K562 (cell line): ENCODE results near the gene MUC5B.

Experiments
- POLR2A ChIP-seq: fragments of 450-650 bp; conservative IDR thresholded peaks from 2 replicates; pipeline ENCODE4 v1.6.1; 2016
- POLR2AphosphoS5 ChIP-seq: IDR thresholded peaks from 2 replicates; pipeline ENCODE4 v1.6.1; 2011; ENCODE audit warnings: mild to moderate bottlenecking, low read depth, low read length, moderate library complexity; ENCODE audit not compliant: control insufficient read depth, insufficient read depth
- RBBP5 ChIP-seq: fragments of 200-600 bp; sonication (generic); IDR thresholded peaks from 2 replicates; pipeline ENCODE4 v1.6.1; 2012; ENCODE audit warnings: borderline replicate concordance, mild to moderate bottlenecking, low read length, control low read depth, inconsistent platforms; ENCODE audit not compliant: insufficient read depth, poor library complexity, severe bottlenecking
- TCFL5 ChIP-seq: fragments of 250-450 bp; sonication (Bioruptor Pico); conservative IDR thresholded peaks from 2 replicates; pipeline ENCODE4 v1.6.1; 2021; ENCODE audit warnings: mild to moderate bottlenecking, moderate library complexity, matching md5 sums
- TEAD4 ChIP-seq, 2 experiments: sonication (generic) in 1 of 2; formaldehyde crosslinking in 1 of 2; IDR thresholded peaks; 2 replicates each; pipeline versions ENCODE4 v1.6.1 to v1.8.0; 2012 to 2022; ENCODE audit warnings: borderline replicate concordance in 1 of 2, inconsistent platforms in 1 of 2, low read length in 1 of 2, mild to moderate bottlenecking in 1 of 2, missing genetic modification reagents in 1 of 2
- ZC3H8 ChIP-seq: fragments of 450-650 bp; IDR thresholded peaks from 2 replicates; pipeline ENCODE4 v1.6.1; 2017
- TF ChIP-seq, protein P1 (sequence below), 3 experiments: IDR thresholded peaks in 2 of 3; conservative IDR thresholded peaks in 1 of 3; 2 replicates each; pipeline ENCODE4 v1.5.1; 2011 to 2012; ENCODE audit warnings: low read length in 3 of 3, mild to moderate bottlenecking in 3 of 3, control low read depth in 2 of 3, improper control_type of control experiment in 1 of 3, inconsistent platforms in 1 of 3, low read depth in 1 of 3, mixed read lengths in 1 of 3, moderate library complexity in 1 of 3; ENCODE audit not compliant: insufficient read depth in 2 of 3
- TF ChIP-seq, protein P2 (sequence below): fragments of 250-450 bp; sonication (Bioruptor Pico); IDR thresholded peaks from 2 replicates; pipeline ENCODE4 v1.8.0; 2021; ENCODE audit warnings: moderate library complexity, mild to moderate bottlenecking, inconsistent platforms

DNA sequence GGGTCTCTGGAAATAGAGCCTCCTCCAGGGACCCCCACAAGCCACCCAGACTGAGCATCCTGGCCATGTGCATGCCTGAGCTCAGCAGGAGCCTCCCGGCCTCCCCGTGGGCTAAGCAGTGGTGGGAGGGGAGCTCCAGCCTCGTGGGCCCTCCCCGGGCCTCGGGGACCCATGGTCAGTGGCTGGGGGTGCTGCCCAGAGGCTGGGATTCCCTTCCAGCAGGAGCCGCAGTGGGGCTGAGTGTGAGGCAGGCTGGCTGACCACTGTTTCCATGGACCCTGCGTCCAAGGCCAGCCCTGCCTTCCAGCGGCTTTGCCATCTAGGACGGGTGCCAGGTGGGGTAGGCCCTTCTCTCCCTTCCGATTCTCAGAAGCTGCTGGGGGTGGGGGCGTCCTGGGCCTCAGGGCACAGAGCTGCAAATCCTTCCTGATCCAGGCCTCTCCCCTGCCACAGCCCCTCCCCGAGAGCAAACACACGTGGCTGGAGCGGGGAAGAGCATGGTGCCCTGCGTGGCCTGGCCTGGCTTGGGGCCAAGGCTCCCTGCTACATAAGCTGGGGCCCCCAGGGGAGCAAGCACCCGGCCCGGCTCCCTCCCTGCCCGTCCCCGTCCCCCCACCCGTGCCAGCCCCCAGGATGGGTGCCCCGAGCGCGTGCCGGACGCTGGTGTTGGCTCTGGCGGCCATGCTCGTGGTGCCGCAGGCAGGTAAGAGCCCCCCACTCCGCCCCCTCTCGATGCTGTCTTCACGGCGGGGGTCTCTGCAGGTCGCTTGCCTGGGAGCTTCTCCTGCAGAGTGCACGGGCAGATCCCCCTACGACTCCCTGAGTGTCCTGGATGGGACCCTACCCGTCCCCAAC, at the start of gene MUC5B:
- TF ChIP-seq, protein P1, sequence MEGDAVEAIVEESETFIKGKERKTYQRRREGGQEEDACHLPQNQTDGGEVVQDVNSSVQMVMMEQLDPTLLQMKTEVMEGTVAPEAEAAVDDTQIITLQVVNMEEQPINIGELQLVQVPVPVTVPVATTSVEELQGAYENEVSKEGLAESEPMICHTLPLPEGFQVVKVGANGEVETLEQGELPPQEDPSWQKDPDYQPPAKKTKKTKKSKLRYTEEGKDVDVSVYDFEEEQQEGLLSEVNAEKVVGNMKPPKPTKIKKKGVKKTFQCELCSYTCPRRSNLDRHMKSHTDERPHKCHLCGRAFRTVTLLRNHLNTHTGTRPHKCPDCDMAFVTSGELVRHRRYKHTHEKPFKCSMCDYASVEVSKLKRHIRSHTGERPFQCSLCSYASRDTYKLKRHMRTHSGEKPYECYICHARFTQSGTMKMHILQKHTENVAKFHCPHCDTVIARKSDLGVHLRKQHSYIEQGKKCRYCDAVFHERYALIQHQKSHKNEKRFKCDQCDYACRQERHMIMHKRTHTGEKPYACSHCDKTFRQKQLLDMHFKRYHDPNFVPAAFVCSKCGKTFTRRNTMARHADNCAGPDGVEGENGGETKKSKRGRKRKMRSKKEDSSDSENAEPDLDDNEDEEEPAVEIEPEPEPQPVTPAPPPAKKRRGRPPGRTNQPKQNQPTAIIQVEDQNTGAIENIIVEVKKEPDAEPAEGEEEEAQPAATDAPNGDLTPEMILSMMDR (IDR thresholded peaks at IDR 0.05 in 2 of 3, conservative IDR thresholded peaks at IDR 0.05 in 1 of 3; ENCODE audit: insufficient read depth in 2 of 3, low read depth in 1 of 3, low read length in 3 of 3) = no peak
- TF ChIP-seq, protein P2, sequence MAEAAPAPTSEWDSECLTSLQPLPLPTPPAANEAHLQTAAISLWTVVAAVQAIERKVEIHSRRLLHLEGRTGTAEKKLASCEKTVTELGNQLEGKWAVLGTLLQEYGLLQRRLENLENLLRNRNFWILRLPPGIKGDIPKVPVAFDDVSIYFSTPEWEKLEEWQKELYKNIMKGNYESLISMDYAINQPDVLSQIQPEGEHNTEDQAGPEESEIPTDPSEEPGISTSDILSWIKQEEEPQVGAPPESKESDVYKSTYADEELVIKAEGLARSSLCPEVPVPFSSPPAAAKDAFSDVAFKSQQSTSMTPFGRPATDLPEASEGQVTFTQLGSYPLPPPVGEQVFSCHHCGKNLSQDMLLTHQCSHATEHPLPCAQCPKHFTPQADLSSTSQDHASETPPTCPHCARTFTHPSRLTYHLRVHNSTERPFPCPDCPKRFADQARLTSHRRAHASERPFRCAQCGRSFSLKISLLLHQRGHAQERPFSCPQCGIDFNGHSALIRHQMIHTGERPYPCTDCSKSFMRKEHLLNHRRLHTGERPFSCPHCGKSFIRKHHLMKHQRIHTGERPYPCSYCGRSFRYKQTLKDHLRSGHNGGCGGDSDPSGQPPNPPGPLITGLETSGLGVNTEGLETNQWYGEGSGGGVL = no peak
- no peak for TF ChIP-seq POLR2A
- TF ChIP-seq TCFL5 (CRISPR knock-in tag) = no peak
- TF ChIP-seq RBBP5 = no peak
- TF ChIP-seq POLR2AphosphoS5 = no peak
- TF ChIP-seq TEAD4 (IDR thresholded peaks at IDR 0.05; ENCODE audit: low read length) = no peak
- no peak for TF ChIP-seq TEAD4 (CRISPR knock-in tag; IDR thresholded peaks at IDR 0.05; ENCODE audit: borderline replicate concordance)
- no peak for TF ChIP-seq ZC3H8
